Cerebellar nuclear complex (tissue), 1 donor: Measurements from ENCODE around the gene ANKRD40CL.

Source experiments
- DNase-seq, 2 experiments: peaks; one replicate each; lab custom pipeline; 2025; lab: John Stamatoyannopoulos, UW

Gene ANKRD40CL

GRCh38 chr17:50787106-50787505, 19.8 kb upstream of the ANKRD40CL start:
- no peak for DNase-seq

DNA sequence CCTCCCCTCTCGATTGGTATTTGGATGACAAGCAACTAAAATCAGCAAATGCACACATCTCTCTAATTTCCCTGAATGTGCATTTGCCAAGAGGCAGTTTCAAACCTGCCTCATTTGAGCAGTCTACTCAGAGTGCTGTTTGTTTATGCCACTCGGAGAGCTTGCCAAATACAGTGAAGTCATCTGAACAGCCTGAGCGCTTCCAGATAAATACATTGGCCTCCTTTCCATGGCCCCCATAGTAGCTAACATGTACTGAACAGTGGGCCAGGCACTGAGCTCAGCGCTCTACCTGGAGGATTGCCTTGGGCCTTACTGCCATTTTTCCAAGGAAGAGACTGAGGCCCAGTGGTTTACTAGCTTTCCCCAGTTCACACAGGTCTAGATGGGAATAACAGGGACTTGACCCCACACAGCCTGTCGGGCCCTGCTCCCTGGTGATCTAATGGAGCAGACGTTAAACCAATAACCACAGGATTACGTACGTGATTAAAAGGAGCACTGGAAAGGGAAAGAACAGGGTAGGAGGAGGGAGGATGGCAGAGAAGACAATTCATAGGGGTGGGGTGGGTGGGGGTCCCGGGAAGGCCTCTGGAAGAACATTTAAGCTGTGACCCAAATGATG, 18.7 kb upstream of the ANKRD40CL start:
- peak in 1 of 2 experiments; percentile 39 for DNase-seq

DNA sequence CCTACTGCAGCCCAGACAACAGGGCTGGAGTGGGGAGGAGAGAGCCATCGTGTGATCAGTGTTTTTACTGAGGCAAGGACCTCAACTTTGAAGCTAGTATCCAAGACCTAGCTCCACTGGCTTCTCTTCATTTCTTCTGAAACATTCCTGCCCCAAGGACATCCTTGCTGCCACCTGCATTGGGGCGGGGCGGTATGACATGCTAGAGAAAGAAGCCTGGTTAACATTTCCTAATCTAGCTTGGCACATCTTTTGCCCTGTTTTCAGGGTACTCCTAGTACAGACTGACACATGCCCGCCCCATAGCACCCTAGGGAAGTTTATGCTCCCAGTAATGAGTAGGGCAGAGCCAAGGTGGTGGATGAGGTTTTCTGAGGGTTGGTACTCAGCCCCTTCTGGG, 17.8 kb upstream of the ANKRD40CL start:
- DNase-seq: no peak

DNA sequence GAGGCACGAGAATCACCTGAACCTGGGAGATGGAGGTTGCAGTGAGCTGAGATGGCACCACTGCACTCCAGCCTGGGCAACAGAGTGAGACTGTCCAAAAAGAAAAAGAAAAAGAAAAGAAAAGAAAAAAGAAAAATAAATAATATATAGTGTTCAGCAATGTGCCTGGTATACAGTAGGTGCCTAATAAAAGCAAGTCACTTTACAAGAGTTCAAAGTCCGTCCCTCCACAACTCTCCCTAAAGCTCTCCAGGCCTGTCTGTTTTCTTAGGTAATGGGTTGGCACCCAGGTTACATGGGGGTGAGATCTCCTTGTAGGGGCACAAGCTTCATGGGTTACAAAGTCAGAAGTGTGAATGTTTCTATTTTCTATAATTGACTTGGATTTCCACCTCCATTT, 16.6 kb upstream of the ANKRD40CL start:
- DNase-seq: no peak

DNA sequence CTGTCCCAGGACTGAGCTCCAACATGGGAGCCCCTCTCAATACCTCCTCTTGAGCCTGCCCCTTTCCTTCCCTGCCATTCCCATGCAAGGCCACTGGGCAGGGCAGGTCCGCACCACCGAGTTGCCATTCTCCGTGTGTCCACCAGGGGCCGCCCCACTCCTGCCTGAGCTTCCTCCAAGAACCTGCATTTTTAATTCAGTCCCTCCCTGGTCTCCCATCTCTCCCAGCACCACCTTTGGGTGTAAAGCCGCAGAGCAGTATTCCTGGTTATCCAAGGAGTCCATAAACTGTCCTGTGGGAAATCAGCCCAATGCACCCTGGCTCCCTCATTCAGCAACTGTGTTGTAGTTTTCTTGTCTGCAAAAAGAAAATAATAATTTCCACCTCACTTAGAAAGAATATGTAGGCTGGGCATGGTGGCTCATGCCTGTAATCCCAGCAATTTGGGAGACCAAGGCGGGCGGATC, 15.9 kb upstream of the ANKRD40CL start:
- DNase-seq: peak in 1 of 2 experiments; percentile 39

DNA sequence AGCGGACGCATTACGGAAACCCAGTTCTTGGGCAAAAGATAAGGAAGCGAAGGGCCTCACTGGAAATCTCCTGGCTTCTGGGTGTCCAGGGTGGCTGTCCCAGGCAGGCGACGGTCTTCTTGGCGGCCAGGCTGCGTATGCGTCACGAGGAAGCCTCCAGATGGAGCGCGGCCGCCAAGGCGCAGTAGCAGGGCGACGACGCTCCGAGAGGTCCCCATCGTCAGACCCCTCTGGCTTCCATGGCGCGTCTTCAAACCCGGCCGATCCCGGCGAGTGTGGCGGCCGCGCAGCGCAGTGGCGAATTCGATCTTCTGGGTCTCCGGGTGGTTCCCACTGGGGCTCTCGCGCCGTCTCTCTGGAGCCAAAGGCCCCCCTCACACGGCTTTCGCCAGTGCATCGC, 13.8 kb upstream of the ANKRD40CL start:
- no peak for DNase-seq

GRCh38 chr17:50779747-50780353, 12.5 kb upstream of the ANKRD40CL start:
- no peak for DNase-seq

DNA sequence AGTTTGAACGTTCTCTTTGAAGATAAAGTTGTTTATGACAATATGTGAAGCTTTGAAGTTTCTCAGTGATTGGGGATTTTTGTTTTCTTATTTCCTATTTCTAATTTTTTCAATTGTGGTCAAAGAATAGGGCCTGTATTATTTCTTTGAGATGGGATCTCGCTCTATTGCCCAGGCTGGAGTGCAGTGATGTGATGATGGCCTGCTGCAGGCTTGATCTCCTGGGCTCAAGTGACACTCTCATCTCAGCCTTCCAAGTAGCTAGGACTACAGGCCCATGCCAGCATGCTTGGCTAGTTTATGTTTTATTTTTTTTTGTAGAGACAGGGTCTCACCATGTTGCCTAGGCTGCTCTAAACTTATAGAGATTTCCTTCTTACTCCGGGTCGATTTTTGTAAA, 11.7 kb upstream of the ANKRD40CL start:
- DNase-seq: no peak

DNA sequence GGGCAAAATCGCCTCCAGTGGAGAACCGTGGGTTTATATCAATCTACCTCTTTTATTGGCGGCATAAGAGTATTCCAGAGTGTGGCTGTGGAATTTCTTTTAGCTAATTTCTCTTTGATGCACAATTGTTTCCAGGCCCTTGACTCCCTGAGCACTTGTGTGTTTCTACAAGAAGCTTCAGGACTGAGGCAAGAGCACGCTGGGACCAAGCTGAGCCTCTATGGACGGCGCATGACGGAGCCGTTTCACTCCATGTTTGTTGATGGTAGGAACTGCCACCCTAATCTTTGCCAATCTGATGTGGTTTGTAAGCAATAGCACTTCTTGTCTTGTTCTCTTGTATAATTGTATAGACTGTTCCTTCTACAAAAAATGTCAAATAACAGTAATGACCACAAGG, 11.2 kb upstream of the ANKRD40CL start:
- DNase-seq: no peak

- DNase-seq: no peak
Observed at GRCh38 chr17:50775926-50776325, 8.6 kb upstream of the ANKRD40CL start.

- no peak for DNase-seq
Observed at GRCh38 chr17:50774225-50774803, 7.0 kb upstream of the ANKRD40CL start.

DNA sequence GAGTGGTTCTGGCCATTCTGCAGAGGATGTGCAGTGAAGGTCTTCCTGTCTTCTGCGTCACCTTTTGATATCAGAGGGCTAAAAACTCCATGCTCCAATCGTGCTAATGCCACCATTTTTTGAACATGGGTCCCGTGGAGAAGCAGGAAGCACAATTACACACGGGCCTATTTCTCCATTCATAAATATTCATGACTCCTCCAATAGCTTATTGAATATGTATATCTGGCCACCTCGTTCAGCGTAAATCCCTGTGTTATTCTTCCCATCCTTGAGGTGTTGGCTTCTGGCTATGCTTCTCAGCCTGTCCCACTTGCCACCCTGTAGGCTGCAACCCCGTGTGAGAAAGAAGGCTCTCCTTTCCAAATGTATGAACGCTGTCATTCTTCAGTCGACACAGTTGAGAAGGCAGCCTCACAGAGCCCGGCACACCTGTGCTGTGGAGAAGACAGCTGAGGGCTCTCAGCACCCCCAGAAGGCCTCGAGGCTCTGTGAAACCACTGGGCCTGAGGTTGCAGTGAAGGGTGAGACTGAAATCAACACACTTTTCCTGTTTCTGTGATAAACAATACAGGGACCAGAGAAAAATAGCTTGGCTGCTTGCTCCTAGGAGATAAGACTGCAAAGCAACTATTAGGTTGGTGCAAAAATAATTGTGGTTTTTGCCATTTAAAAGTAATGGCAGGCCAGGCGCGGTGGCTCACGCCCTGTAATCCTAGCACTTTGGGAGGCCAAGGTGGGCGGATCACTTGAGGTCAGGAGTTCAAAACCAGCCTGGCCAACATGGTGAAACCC, 4.9 kb upstream of the ANKRD40CL start:
- DNase-seq: no peak

DNA sequence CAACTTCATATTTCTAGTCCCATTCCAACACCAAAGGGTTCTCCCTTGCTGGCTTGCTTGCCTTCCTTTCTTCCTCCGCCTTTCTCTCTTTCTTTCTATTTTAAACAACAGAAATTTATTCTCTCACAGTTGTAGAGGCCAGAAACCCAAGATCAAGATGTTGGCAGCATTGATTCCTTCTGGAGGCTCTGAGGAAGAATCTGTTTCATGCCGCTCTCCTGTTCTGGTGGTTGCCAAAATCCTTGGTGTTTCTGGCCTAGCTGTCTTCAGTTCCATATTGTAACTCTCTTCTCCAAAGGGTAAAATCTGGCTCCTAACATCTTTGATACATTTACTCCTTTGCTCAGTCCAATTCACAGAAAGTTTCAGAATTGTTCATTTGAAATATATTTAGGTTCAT, 3.0 kb upstream of the ANKRD40CL start:
- DNase-seq: no peak

GRCh38 chr17:50769884-50770283, 2.6 kb upstream of the ANKRD40CL start:
- DNase-seq: no peak

- no peak for DNase-seq
Observed at GRCh38 chr17:50768346-50768761, 1.0 kb upstream of the ANKRD40CL start.

DNA sequence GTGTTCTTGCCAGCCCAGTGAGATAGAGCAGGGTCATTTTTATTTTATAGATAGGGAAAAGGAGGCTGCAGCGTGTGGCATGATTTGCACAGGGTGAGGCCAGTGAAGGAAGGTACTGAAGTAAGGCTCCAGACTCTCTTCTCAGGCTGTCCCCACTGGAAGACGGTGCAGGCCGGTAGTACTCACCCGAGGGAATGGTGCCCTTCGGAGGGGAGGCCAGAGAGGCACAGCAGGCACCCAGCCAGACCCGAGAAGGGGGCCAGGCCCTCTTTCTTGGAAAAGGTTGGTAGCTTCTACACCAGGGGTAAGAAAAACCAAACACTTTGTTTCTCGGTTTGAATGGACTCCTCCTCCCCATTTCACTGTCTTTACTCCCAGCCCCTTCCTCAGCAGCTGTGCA, 288 bp downstream of the ANKRD40CL start:
- no peak for DNase-seq

DNA sequence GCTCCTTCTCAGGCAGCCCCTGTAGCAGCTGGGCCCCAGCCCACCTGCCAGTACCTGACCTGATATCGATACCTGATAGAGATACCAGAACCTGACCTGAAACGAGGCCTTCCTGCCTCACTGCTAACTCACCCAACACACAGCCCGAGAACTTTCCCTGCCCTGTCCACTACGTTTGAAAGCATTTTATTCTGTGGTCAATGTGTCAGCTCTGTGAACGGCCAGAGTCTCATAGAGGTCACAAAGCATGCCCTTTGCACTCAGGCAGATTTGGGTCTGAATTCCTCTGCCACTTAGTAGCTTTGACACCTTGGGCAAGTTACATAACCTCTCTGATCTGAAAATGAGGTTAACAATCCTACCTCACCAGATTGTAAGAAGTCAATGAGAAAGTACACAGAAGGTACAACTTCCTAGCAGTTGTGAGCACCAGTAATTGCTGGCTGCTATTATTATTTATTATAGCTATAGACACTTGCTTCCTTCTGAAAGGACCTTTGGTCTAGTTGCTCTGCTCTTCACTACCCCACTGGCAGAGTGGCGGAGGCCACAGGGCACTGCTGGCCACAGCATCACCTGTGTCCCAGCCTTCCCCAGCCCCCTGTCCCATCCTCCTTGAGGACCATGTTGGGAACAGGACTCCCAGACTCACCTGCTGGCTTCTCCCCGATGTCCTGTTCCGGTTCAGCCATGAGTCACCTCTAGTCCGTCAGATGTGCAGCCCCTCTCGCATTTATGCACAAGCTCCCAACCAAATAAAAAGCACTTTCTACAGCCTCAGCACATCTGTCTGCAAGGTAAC, 895 bp downstream of the ANKRD40CL start:
- DNase-seq: no peak

DNA sequence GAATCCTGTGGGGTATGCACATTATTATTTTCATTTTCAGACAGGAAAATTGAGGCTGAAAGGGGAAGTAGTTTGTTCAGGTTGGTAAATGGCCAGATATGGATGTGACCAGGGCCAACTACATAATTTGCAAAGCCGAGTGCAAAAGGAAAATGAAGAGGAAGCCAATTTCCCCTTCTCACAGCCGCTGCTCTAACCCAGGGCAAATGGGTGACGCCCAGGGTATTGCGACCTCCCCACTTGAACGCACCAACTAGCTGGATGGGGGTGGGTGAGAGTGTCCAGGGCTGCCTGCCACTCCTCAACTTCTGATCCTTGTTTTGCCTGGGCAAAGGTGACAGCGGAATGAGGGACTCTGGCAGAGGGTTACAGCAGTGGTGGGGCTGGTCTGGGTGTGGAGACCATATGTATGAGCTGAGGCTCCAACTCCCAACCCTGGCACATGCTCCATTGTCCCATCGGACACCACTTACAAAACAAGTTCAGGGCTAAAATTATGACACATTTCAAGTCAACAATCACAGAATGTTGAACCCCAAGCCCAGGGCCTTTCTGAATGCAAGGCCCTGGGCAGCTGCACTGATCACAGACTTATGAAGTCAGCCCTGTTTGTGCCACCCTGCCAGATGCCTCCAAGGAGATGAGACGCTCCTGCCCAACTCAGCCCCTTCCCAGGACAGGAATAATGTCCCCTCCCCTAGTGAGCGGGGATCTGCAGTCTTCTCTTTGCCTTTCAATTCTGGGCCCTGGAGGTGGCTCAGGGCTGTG, 1.7 kb downstream of the ANKRD40CL start:
- no peak for DNase-seq

DNA sequence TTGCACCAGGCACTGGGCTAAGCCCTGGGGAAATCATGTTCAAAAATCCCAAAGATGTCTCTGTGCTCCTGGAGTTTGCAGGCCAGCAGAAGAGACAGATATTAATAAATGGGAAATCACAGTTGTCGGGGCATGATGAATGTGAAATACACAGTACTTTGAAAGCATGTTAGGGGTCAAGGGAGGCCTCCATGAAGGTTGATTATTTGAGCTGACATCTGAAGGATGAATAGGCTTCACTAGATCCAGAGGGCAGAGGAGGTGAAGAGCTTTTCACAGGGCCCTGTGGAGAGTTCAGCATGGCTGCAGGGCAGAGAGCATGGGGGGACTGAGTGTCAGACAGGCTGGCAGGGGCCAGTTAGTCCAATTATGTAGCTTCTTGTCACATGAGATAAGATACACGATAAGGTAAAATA, 2.6 kb downstream of the ANKRD40CL start:
- no peak for DNase-seq

DNA sequence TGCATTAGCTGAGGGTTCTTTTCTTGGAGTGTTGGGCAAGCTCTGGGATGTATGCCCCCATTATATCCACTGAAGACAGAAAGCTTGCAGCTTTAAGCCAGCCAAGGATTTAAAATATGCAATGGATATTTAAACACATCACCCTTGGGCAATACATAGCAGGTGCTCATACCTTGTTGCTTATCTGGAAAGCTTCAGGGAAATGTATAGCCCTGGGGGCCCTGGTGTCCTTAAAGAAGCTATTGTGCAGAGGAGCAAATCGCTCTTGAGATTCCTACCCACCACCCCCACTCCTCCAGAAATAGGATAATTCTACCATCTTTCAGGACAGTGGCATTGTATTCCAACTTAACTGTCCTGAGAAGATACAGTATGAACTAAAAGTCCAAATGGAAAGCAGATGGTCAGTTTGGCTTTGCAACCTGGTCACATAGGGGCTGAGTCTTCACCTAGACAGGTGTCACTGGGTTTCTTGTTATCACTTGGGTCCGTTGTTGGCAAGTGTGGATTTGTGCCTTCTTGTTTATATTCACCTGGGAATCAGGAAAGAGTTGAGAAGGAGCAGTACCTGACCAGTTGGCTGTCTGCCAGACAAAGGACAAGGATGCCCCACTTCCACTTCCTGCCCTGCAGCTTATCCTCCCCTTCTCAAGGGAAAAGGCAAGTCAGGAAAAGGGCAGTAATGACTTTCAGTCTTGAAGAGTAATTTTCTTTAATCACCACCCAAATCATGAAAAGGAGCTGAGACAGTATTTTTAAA, 3.4 kb downstream of the ANKRD40CL start:
- DNase-seq: peak in 1 of 2 experiments; percentile 23
